ENCODE results near the gene SNX11. TPM values are rescaled to one million over a fixed set of nuclear protein-coding genes. Genes with fewer than 3 reads are reported as not detected.
A peak's percentile ranks its signal among the peaks of the same experiment; 100 is the strongest.

Gene SNX11
- total and polyA plus RNA-seq, 9 of the 15 experiments (the other 6 are each of a cell fraction or from before 2014, with no cell fraction given): 12.4 to 24.0 (median 16.8) TPM

- TF ChIP-seq PATZ1 (CRISPR knock-in tag; IDR thresholded peaks at IDR 0.05; ENCODE audit: borderline replicate concordance): no peak
- peak; percentile 82 for TF ChIP-seq FOXJ2 (tag; IDR thresholded peaks at IDR 0.05)
- TF ChIP-seq C11orf30 (IDR thresholded peaks at IDR 0.05; ENCODE audit: low read depth): peak; percentile 12; the same call in 1 of the 2 replicates
- no peak; the same call in 1 of the 2 replicates for TF ChIP-seq SMARCA4 (IDR thresholded peaks at IDR 0.05)
- TF ChIP-seq ZKSCAN3 (CRISPR knock-in tag; IDR thresholded peaks at IDR 0.05): no peak
- no peak for TF ChIP-seq ZNF165 (CRISPR knock-in tag; IDR thresholded peaks at IDR 0.05; ENCODE audit: borderline replicate concordance)
- no peak for TF ChIP-seq FOXJ3 (CRISPR knock-in tag; IDR thresholded peaks at IDR 0.05)
- TF ChIP-seq SMAD4 (CRISPR knock-in tag; conservative IDR thresholded peaks at IDR 0.05): 0 out of 2 replicates have a peak, but pooled peaks have one; percentile 27
- no peak for TF ChIP-seq CBFA2T2 (conservative IDR thresholded peaks at IDR 0.05)
- no peak for TF ChIP-seq BRD9 (IDR thresholded peaks at IDR 0.05; ENCODE audit: low read depth, partially characterized antibody)
- no peak for TF ChIP-seq BCLAF1 (IDR thresholded peaks at IDR 0.05; ENCODE audit: borderline replicate concordance in 1 of 2, control insufficient read depth in 1 of 2, low read depth in 2 of 2, low read length in 1 of 2)
- TF ChIP-seq WHSC1 (IDR thresholded peaks at IDR 0.05; ENCODE audit: low read length): no peak
- peak; percentile 41; the same call in 1 of the 2 replicates for TF ChIP-seq JUN (IDR thresholded peaks at IDR 0.05; ENCODE audit: borderline replicate concordance, low read depth, low read length)
- no peak for TF ChIP-seq JUN (CRISPR knock-in tag; IDR thresholded peaks at IDR 0.05; ENCODE audit: borderline replicate concordance)
- TF ChIP-seq RCOR1 (IDR thresholded peaks at IDR 0.05; ENCODE audit: borderline replicate concordance in 1 of 2, low read depth in 2 of 2, low read length in 2 of 2): peak in 1 of 2 experiments; percentile 95; a peak in 2 of 4 replicates
- TF ChIP-seq CBX3 (IDR thresholded peaks at IDR 0.05; ENCODE audit: borderline replicate concordance in 1 of 2, low read length in 2 of 2): no peak
- no peak for TF ChIP-seq NBN (IDR thresholded peaks at IDR 0.05; ENCODE audit: low read depth)
- TF ChIP-seq TEAD4 (IDR thresholded peaks at IDR 0.05; ENCODE audit: low read length): no peak
- TF ChIP-seq TEAD4 (CRISPR knock-in tag; IDR thresholded peaks at IDR 0.05; ENCODE audit: borderline replicate concordance): no peak
Observed at GRCh38 chr17:48148854-48149786, 41.6 kb downstream of the SNX11 start (continued).

Data from K562 (cell line).